Measurements from ENCODE around the gene RALBP1.

The RALBP1 gene

GRCh38 chr18:9550429-9550828 is 75.1 kb downstream of the RALBP1 start:
- no peak for DNase-seq (ENCODE audit: low spot score)

- DNase-seq (ENCODE audit: low spot score): no peak
Observed at GRCh38 chr18:9552191-9552590, 76.9 kb downstream of the RALBP1 start.

DNA sequence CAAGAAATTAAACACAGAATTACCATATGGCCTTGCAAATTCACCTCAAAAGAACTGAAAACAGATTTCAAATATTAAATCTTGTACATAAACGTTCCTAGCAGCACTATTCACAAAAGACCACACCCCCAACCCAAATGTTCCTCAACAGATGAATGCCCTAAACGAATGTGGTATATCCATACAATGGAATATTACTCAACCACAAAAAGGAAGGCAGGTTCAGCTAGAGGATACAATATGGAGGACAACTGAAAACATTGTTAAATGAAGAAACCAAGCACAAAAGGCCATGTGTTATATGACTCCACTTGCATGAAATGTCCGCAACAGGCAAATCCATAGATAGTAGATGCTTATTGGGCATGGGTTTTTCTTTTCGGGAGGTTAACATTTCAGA is 77.3 kb downstream of the RALBP1 start:
- no peak for DNase-seq (ENCODE audit: low spot score)

- no peak for DNase-seq (ENCODE audit: low spot score)
Observed at GRCh38 chr18:9557250-9557943, 82.1 kb downstream of the RALBP1 start.

GRCh38 chr18:9558387-9559064 is 83.2 kb downstream of the RALBP1 start:
- DNase-seq (ENCODE audit: low spot score): no peak

GRCh38 chr18:9559253-9559652 is 83.9 kb downstream of the RALBP1 start:
- no peak for DNase-seq (ENCODE audit: low spot score)

DNA sequence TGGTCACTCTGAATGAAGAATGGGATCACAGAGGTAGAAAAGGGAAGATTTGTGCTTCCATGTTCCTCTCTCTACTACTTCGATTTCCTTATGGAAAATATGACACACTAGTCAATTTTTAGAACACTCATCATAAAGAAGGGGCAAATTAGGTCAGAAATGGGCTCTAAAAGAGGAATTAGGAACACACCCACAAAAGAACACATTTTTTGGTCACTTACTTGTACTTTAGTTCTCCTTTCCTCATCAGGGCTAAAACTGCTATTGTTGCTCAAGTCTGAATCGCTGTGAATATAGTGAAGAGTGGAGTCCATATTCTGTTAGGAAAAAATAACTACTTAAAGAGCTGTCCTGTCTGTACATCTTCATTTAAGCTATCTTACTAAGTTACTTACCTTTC is 86.4 kb downstream of the RALBP1 start:
- no peak for DNase-seq (ENCODE audit: low spot score)

- no peak for DNase-seq (ENCODE audit: low spot score)
Observed at GRCh38 chr18:9562584-9562983, 87.3 kb downstream of the RALBP1 start.

- DNase-seq (ENCODE audit: low spot score): no peak
Observed at GRCh38 chr18:9563331-9563730, 88.0 kb downstream of the RALBP1 start.

GRCh38 chr18:9565407-9565806 is 90.1 kb downstream of the RALBP1 start:
- DNase-seq (ENCODE audit: low spot score): no peak

DNA sequence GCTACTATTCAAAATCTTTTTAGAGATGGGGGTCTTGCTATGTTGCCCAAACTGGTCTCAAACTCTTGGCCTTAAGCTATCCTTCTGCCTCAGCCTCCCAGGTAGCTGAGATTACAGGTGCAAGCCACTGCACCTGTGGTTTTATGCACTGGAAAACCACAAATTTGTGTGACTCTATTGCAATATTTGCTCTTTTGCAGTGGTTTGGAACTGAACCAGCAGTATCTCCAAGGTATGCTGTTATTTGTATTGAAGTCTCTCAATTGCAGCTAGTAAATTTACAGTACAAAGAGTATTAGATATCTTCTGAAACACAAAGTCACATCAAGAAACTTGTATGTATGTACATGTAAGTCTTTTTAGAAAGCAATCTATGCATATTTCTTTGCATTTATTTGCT is 92.9 kb downstream of the RALBP1 start:
- no peak for DNase-seq (ENCODE audit: low spot score)

DNA sequence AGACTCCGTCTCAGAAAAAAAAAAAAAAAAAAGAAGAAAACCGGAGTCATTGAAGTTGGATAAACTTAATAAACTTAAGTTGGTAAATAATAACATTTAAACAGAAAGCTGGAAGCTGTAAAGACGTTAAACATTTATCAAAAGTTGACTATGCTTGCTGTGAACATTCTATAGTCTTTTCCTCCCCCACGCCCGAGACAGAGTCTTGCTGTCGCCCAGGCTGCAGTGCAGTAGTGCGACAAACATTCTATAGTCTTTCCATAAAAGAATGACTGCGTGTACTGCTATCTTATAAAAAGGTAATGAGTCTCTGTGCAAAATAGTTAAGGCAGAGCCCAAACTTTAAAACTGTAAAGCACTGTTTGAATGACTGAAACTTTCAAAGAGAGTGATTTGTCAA is 93.9 kb downstream of the RALBP1 start:
- DNase-seq (ENCODE audit: low spot score): no peak

DNA sequence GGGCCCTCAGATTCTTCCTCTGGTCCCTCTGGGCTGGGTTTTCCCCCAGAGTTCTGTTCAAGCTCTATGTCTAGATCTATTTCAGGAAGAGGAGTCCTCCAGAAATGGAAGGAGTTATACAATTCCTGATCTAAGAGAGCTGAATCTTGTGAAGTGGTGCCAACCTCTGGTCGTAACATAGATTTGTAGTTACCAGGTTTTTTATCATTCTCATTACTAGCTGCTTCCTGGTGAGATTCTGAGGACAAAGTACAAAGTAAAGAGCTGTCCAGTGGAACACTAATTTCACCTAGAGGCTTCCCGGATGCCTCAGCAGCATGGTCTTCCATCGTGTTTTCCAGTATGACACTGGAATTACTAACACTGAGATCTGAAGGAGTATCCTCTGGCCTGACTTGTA is 94.9 kb downstream of the RALBP1 start:
- DNase-seq (ENCODE audit: low spot score): no peak

DNA sequence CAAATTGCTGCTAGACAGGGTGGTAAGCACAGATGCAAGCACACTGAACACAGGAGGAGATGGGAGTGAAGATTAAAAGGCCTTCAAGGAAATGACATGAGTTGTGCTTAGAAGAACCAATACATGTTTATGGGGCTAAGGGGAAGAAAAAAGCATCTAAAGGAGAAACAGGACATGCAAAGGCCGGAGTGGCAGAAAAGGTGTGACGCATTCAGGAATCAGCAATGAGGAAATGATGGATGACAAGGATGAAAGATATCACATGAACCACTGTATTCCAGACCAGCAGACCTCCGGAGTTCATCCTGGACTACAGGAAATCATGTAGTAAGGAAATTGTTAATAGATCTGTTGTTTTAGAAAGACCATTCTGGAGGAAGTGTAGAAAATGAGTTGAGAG is 96.2 kb downstream of the RALBP1 start:
- DNase-seq (ENCODE audit: low spot score): no peak

GRCh38 chr18:9574473-9575115 is 99.3 kb downstream of the RALBP1 start:
- DNase-seq (ENCODE audit: low spot score): no peak

DNA sequence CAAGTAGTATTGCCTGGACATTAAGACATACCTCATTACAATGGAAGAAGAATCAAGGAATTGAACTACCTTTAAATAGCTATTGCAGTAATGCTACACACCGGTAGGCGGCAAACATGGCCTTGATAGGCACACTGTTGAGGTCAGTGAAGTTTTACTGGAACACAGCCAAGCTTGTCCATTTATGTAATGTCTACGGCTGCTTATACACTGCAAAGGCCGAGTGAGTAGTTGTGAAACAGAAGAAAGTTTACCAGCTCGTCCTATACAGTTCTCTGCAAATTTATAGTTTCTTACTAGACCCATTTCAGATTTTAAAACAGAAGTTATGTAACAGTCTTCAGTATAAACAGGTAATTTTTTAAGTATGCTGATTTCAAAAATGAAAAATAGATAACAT is 100.2 kb downstream of the RALBP1 start:
- no peak for DNase-seq (ENCODE audit: low spot score)

DNA sequence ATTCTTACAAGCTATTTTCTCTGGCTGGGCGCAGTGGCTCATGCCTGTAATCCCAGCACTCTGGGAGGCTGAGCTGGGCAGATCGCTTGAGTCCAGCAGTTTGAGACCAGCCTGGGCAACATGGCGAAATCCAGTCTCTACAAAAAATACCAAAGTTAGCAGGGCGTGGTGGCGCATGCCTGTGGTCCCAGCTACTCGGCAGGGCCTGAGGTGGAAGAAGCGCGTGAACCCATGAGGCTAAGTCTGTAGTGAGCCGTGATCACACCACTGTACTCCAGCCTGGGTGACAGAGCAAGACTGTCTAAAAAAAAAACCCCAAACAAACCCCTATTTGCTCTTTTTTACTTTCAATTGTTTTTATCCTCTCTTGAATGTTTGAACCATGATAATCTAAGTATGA is 102.0 kb downstream of the RALBP1 start:
- no peak for DNase-seq (ENCODE audit: low spot score)

- no peak for DNase-seq (ENCODE audit: low spot score)
Observed at GRCh38 chr18:9578306-9578705, 103.0 kb downstream of the RALBP1 start.

GRCh38 chr18:9581667-9582066 is 106.4 kb downstream of the RALBP1 start:
- DNase-seq (ENCODE audit: low spot score): no peak

DNA sequence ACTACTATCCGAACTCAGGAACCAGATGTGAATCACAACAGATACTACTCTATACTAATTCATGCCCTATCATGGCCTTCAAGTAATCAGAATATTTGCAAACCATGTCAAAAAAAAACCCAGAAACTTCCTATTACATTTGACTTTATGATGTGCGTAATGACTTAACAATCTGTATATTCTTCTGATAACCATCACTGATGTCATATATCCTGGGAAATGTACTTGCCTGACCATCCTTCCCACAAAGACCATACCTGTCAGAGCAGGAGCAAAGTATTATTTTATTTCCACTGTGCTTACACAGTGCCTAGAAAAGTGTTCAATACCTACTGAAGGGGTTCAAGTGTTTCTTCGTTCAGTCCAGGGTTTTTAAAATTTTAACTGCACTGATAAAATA is 111.5 kb downstream of the RALBP1 start:
- DNase-seq (ENCODE audit: low spot score): no peak
